Measurements from ENCODE around the gene RNF146. TPM values are rescaled to one million over a fixed set of nuclear protein-coding genes. Genes with fewer than 3 reads are reported as not detected.
"Not testable (repeated sequence)": the region's sequence is repeated elsewhere in the genome, so short reads cannot be mapped to it uniquely, and the experiment has no call there.

The RNF146 gene
- total and polyA plus RNA-seq, 11 donors, result 25.5 to 78.9 (median 45.3) TPM

DNA sequence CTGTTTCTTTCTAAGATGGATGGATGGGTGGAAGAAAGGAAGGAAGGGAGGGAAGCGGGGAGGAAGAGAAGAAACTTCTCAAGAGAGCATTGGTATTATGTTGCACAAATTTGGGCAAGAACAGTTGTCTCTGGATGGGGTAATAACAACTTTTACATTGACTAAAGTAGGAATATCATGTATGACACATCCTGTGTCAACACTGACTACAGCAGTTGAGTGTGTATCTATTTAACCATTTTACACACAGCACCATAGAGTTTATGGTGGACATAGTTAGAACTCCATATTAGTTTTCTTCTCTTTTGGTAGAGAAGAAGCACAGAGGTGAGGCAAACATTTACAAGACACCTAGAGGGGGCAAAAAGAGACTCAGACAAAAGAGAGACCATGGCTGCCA lies 44.2 kb upstream of the RNF146 start:
- TF ChIP-seq POLR2A (IDR thresholded peaks at IDR 0.05), result no peak
- TF ChIP-seq, protein P1, sequence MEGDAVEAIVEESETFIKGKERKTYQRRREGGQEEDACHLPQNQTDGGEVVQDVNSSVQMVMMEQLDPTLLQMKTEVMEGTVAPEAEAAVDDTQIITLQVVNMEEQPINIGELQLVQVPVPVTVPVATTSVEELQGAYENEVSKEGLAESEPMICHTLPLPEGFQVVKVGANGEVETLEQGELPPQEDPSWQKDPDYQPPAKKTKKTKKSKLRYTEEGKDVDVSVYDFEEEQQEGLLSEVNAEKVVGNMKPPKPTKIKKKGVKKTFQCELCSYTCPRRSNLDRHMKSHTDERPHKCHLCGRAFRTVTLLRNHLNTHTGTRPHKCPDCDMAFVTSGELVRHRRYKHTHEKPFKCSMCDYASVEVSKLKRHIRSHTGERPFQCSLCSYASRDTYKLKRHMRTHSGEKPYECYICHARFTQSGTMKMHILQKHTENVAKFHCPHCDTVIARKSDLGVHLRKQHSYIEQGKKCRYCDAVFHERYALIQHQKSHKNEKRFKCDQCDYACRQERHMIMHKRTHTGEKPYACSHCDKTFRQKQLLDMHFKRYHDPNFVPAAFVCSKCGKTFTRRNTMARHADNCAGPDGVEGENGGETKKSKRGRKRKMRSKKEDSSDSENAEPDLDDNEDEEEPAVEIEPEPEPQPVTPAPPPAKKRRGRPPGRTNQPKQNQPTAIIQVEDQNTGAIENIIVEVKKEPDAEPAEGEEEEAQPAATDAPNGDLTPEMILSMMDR (IDR thresholded peaks at IDR 0.05), result no peak
- DNase-seq (no peak), ATAC-seq (no peak)
- no peak overlapping the region for H3K4me3 ChIP-seq
- H3K27ac ChIP-seq, result no peak overlapping the region
- H3K27me3 ChIP-seq, result no peaks in the 10 kb centered on the region
- peaks cover 0 to 14% (median 0%) of the 10 kb centered on the region in 12 donors for H3K4me1 ChIP-seq
- no peaks in the 10 kb centered on the region for H3K9me3 ChIP-seq
- intact Hi-C loops (cut with DNase I), result no loop called here
- 23 to 97% (median 53%) methylated on average over 1 of the region's 1 CpG for WGBS, 4 donors
- H3K36me3 ChIP-seq, result no peaks in the 10 kb centered on the region

DNA sequence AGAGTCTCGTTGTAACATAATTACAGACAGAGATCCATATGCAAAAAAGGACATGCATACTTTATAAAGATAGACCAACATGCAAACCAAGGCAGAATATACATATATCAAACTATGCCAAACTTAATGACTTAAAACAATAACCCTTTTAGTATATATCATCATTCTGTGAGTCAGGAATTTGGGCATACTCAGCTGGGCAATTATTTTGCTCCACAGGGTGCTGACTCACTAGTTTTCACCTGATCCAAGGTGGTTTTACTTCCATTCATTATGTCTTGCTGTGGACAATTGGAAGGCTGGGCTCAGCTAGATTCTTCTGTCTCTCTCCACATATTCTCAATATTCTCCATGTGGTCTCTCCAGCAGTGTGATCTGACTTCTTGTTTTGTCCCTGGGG lies 41.2 kb upstream of the RNF146 start:
- H3K36me3 ChIP-seq, result no peaks in the 10 kb centered on the region
- no peak for TF ChIP-seq POLR2A (IDR thresholded peaks at IDR 0.05)
- TF ChIP-seq, protein P1 (IDR thresholded peaks at IDR 0.05), result no peak
- H3K27ac ChIP-seq, result no peak overlapping the region
- intact Hi-C loops (cut with DNase I), result no loop called here
- ATAC-seq (no peak), DNase-seq (no peak)
- WGBS, 4 donors, result 65 to 77% (median 75%) methylated on average over 1 of the region's 1 CpG
- peaks cover 0 to 11% (median 0%) of the 10 kb centered on the region in 12 donors for H3K4me1 ChIP-seq
- no peaks in the 10 kb centered on the region for H3K27me3 ChIP-seq
- peaks cover 0 to 11% (median 2%) of the 10 kb centered on the region in 12 donors for H3K9me3 ChIP-seq
- no peak overlapping the region for H3K4me3 ChIP-seq

DNA sequence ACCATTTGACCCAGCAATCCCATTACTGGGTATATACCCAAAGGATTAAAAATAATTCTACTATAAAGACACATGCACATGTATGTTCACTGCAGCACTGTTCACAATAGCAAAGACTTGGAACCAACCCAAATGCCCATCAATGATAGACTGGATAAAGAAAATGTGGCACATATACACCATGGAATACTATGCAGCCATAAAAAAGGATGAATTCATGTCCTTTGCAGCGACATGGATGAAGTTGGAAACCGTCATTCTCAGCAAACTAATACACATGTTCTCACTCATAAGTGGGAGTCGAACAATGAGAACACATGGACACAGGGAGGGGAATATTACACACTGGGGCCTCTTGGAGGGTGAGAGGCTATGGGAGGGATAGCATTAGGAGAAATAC lies 32.8 kb upstream of the RNF146 start:
- H3K4me1 ChIP-seq; intact Hi-C loops (cut with DNase I); H3K4me3 ChIP-seq; H3K27ac ChIP-seq; DNase-seq; H3K36me3 ChIP-seq; ATAC-seq; H3K27me3 ChIP-seq: not testable (repeated sequence)
- peaks cover 0 to 66% (median 8%) of the 10 kb centered on the region in 12 donors for H3K9me3 ChIP-seq
- WGBS, 4 donors, result 59 to 75% (median 65%) methylated on average over 3 of the region's 3 CpGs

DNA sequence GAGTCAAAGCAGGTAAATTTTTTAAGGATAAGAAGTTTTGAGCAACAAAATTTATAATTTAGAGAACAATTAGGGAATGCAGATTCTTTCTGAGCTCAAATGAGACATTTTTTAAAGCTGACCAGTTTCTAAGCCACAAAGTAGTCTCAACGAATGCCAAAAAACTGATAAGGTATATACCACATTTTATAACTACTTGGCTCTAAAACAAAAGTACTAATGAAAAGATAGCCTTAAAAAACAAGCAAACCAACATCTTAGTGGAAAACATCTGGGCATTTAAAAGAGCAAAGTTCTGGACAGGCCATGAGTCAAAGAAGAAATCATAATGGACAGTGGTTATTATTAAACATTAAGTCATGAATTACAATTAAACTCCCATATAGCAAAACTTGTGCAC lies 23.2 kb upstream of the RNF146 start:
- no peaks in the 10 kb centered on the region for H3K4me1 ChIP-seq
- H3K36me3 ChIP-seq, result no peaks in the 10 kb centered on the region
- no peak for ATAC-seq
- no peak for DNase-seq
- H3K27ac ChIP-seq, result no peak overlapping the region
- no peak for TF ChIP-seq POLR2A (IDR thresholded peaks at IDR 0.05)
- TF ChIP-seq, protein P1 (IDR thresholded peaks at IDR 0.05), result no peak
- intact Hi-C loops (cut with DNase I), result no loop called here
- H3K9me3 ChIP-seq, result no peaks in the 10 kb centered on the region
- WGBS, 4 donors, result 56 to 67% (median 63%) methylated on average over 1 of the region's 1 CpG
- no peak overlapping the region for H3K4me3 ChIP-seq
- H3K27me3 ChIP-seq, result peaks cover 0 to 2% (median 0%) of the 10 kb centered on the region in 9 donors

Data from heart left ventricle (tissue), 16 donors.